Chondrocyte (in vitro differentiated cells): ENCODE results near the gene BIN1. TPM values are rescaled to one million over a fixed set of nuclear protein-coding genes. Genes with fewer than 3 reads are reported as not detected.

Experiments used
- DNase-seq: peaks from one replicate; pipeline ENCODE4 v3.0.0; 2021; ENCODE audit warnings: mixed read lengths, low spot score
- H3K27ac Mint-ChIP-seq: one replicate; pipeline ENCODE4 v1.8.0; 2021; ENCODE audit warnings: mild to moderate bottlenecking, moderate library complexity, mixed read lengths; ENCODE audit not compliant: unreplicated experiment
- H3K27me3 Mint-ChIP-seq: 2 replicates; pipeline ENCODE4 v1.8.0; 2021; ENCODE audit warnings: low read depth, mixed read lengths
- H3K36me3 Mint-ChIP-seq: 2 replicates; pipeline ENCODE4 v1.8.0; 2021; ENCODE audit warnings: low read depth, mixed read lengths
- H3K4me1 Mint-ChIP-seq: 2 replicates; pipeline ENCODE4 v1.8.0; 2021; ENCODE audit warnings: low read depth, mild to moderate bottlenecking, mixed read lengths
- H3K4me3 Mint-ChIP-seq: one replicate; pipeline ENCODE4 v1.8.0; 2021; ENCODE audit warnings: mild to moderate bottlenecking, moderate library complexity, mixed read lengths; ENCODE audit not compliant: unreplicated experiment
- H3K9me3 Mint-ChIP-seq: 2 replicates; pipeline ENCODE4 v1.8.0; 2021; ENCODE audit warnings: low read depth, mixed read lengths
- CTCF ChIP-seq: fragments of 200-600 bp; sonication (generic); IDR thresholded peaks from 2 replicates; pipeline ENCODE4 v1.5.0; 2021; ENCODE audit warnings: antibody characterized with exemption, mild to moderate bottlenecking, moderate library complexity
- total RNA-seq: library from RNA; stranded (reverse); gene quantifications from 3 replicates; pipeline ENCODE4 v1.2.1, GENCODE V29; 2021

Gene BIN1
- total RNA-seq, 1 donor from 2014 or later: 64.0 TPM

GRCh38 chr2:127060264-127060945 lies 46.5 kb downstream of the BIN1 start:
- Mint-ChIP-seq H3K36me3 (peaks cover 17% of the 10 kb centered on the region), H3K27me3 (no peaks in the 10 kb centered on the region), H3K4me1 (peaks cover 22% of the 10 kb centered on the region), H3K4me3 (no peak overlapping the region), H3K9me3 (no peaks in the 10 kb centered on the region), H3K27ac (no peak overlapping the region)
- no peak for TF ChIP-seq CTCF
- no peak for DNase-seq

GRCh38 chr2:127059559-127059958 lies 47.4 kb downstream of the BIN1 start:
- H3K36me3 Mint-ChIP-seq: peaks cover 17% of the 10 kb centered on the region
- no peak for TF ChIP-seq CTCF
- H3K4me3 Mint-ChIP-seq: no peak overlapping the region
- H3K27me3 Mint-ChIP-seq: no peaks in the 10 kb centered on the region
- H3K4me1 Mint-ChIP-seq: peaks cover 14% of the 10 kb centered on the region
- H3K9me3 Mint-ChIP-seq: no peaks in the 10 kb centered on the region
- H3K27ac Mint-ChIP-seq: no peak overlapping the region
- DNase-seq: no peak

- Mint-ChIP-seq H3K27me3 (no peaks in the 10 kb centered on the region), H3K4me3 (no peak overlapping the region), H3K27ac (peak overlapping the region; percentile 32), H3K4me1 (peaks cover 8% of the 10 kb centered on the region), H3K9me3 (no peaks in the 10 kb centered on the region), H3K36me3 (peaks cover 17% of the 10 kb centered on the region)
- no peak for DNase-seq
- no peak for TF ChIP-seq CTCF
These were observed 48.1 kb downstream of the BIN1 start for GRCh38 chr2:127058954-127059252.

GRCh38 chr2:127058246-127058953 lies 48.6 kb downstream of the BIN1 start:
- Mint-ChIP-seq H3K27me3 (no peaks in the 10 kb centered on the region), H3K36me3 (peaks cover 17% of the 10 kb centered on the region), H3K4me1 (peaks cover 8% of the 10 kb centered on the region), H3K9me3 (no peaks in the 10 kb centered on the region), H3K27ac (no peak overlapping the region), H3K4me3 (no peak overlapping the region)
- no peak for TF ChIP-seq CTCF
- DNase-seq: no peak

GRCh38 chr2:127057371-127058245 lies 49.3 kb downstream of the BIN1 start:
- Mint-ChIP-seq H3K4me3 (no peak overlapping the region), H3K4me1 (peaks cover 8% of the 10 kb centered on the region), H3K36me3 (peaks cover 17% of the 10 kb centered on the region), H3K27me3 (no peaks in the 10 kb centered on the region), H3K9me3 (no peaks in the 10 kb centered on the region), H3K27ac (no peak overlapping the region)
- no peak for TF ChIP-seq CTCF
- no peak for DNase-seq
